HG03457 (cell line): ENCODE measurements around the gene NFIB.

Experiments used
- ATAC-seq: cut with Tn5 transposase; IDR thresholded peaks from one replicate; pipeline ENCODE4 v1.9.1; 2021; ENCODE audit warnings: moderate number of reproducible peaks; ENCODE audit not compliant: unreplicated experiment

NFIB gene

DNA sequence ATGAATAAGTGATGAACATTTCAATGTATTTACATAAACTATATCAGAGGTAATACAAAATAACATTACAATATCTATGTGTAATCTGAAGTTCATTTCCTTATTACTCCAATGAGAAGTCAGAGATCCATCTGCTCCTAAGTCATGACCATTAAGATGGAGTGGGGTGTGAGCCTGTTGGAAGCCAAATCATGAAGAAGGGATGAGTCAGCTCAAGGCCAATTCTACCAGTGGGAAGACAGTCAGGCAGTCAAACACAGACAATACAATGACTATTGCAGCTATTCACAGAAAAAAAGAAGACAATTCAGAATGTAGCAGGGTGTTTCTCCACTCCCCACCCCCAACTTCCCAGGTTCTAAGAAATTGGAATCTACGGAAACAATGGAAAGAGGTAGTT is 155.0 kb downstream of the NFIB start:
- ATAC-seq, result no peak

GRCh38 chr9:14158136-14158813 is 155.7 kb downstream of the NFIB start:
- ATAC-seq, result no peak

DNA sequence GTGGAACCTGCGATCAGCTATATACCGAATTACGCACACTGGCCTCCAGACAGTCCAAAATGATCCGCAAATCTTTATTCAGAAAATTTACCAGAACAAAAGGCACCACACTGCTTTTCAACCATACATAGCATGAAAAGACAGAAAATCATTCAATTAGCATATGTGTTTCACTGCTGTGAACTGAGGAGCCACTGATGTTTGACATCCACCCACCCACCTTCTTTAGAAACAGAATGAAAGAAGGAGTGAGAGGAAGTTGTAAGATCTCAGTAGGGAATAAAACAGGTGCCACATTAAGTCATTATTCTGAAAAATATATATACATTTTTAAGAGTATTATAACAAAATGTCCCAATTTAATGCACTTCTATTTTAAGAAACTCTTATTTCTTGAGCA is 156.8 kb downstream of the NFIB start:
- ATAC-seq, result no peak

DNA sequence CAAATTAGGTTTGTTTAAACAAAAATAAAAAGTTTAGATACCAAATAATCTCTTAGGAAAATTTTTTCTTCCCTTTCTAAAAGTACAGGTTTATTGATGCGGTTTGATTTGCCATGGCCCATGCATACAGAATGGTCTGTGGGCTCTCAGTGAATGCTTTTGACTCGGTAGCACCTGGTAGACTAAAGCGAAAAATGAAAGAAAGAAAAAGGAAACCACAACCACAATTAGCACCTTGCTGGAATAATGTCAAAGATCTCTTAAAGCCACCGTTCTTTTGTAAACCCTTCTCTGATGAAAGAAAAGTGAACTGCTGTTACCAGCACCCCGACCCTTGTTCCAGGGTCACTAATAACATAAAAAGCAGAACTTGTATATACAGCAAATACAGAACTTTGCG is 157.9 kb downstream of the NFIB start:
- ATAC-seq, result peak; percentile 96

- no peak for ATAC-seq
Observed at GRCh38 chr9:14155237-14155636, 158.7 kb downstream of the NFIB start.

GRCh38 chr9:14153310-14153720 is 160.6 kb downstream of the NFIB start:
- ATAC-seq, result no peak

GRCh38 chr9:14151451-14151850 is 162.5 kb downstream of the NFIB start:
- no peak for ATAC-seq

GRCh38 chr9:14148501-14149103 is 165.3 kb downstream of the NFIB start:
- no peak for ATAC-seq

GRCh38 chr9:14147738-14148137 is 166.2 kb downstream of the NFIB start:
- ATAC-seq, result no peak

GRCh38 chr9:14146201-14146874 is 167.6 kb downstream of the NFIB start:
- ATAC-seq, result no peak

- no peak for ATAC-seq
Observed at GRCh38 chr9:14144215-14144614, 169.7 kb downstream of the NFIB start.

GRCh38 chr9:14141699-14142098 is 172.2 kb downstream of the NFIB start:
- ATAC-seq, result no peak

DNA sequence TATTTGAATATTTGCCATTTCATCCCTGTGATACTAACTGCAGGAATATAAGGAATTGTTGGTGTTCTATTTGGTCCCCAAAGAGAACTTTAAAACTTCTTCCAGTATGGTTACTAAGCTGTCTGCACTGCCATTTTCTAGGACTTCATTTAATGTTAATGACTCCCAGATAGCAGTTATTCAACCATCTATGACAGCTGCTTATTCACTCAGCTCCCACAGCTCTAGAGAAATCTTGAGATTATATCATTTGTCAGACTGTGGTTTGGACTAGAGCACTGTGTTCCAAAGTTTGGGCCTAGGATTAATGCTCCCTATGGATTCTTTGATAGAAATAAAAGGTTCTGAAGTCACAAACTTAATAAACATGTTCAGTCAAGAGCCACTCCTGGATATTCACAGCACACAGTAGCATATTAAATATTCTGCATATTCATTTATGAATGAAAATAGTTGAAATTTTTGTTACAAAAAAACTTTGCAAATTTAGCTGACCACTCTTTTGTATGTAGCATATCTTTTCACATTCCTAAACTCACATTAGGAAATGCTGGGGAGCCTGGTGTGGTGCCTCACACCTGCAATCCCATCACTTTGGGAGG is 173.7 kb downstream of the NFIB start:
- ATAC-seq, result no peak

DNA sequence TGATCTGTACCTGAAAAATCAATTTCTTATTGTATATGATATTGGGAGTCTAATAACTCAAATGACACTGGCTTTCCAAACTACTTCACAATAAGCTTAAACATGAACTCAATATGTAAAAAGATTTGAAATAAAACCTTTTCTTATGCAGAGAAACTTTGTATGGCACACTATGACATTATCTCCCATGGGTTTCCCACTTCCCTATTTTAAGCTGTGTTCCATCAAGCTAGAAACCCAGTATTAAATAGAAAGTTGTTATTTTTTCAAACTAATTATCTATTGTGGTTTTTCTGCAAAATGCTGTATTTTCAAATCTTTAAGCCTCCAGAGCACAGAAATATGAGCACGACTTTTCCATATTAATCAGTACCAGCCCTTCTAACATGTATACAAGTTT is 174.7 kb downstream of the NFIB start:
- no peak for ATAC-seq

DNA sequence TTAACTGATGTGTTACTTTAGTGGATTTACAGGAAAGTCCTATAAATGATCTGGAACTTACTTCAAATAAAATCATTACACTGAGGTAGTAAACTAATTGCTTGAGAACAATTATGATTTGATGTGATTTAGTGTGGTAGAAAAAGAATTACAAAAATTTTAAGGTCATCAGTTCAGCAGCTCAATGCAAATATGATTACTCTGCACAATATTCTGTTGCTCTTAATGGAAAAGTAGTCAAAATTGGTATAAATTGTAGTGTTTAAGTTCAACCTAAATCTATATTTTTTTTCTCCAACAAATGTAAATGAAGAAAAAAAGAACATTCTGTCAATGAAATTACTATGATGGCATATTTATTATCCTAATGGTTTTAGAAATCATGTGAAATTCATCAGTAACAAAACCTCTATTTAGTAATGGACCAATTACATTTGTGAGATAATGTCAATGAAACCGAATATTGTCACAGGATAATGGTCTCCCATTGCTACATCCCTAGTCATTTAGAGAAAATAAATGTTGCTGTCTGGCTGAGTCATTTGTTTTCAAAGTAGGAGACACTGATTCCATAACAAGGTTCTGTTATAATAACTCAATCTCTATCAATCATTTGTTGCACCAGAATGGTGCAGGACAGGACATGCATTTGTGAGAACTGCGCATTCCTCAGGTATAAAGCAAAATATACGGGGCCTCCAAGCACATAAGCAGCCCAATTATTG is 177.1 kb downstream of the NFIB start:
- ATAC-seq, result no peak

- ATAC-seq, result no peak
Observed at GRCh38 chr9:14136047-14136635, 177.8 kb downstream of the NFIB start.

DNA sequence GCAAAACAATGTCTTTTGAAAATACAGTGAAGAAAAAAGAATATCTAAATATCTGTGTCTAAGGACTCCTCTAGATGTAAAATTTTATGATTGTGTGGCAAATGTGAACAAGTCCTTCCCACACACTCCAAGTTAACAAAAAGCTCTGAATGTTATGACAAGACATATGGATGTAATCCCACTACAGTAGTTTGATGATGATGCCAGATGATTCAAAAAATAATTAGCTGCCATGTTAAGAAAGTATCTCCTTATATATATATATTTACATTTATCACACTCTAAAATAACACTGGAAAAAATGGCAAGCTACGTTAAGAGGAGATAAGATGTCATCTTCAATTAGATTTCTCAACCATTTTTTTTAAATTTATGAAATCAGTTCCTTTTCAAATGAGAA is 178.5 kb downstream of the NFIB start:
- ATAC-seq, result no peak

DNA sequence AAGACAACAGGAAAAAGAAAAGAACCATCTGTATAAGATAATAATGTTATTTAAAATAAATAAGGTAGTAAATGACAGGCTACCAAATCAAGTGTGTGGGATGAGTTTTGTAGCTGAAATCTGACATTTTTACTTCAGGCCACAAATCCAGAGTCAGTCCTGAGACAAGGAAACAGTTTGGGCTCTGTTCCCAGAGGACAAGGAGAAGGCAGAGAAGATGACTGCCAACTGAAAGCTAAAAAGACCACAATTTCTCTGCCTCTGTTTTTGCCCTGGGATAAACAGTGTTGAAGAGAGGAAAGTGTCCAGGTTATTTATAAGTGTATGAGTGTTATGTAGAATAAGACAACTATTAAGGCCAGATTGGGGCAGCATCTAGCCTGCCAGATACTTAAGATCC is 180.5 kb downstream of the NFIB start:
- ATAC-seq, result no peak

DNA sequence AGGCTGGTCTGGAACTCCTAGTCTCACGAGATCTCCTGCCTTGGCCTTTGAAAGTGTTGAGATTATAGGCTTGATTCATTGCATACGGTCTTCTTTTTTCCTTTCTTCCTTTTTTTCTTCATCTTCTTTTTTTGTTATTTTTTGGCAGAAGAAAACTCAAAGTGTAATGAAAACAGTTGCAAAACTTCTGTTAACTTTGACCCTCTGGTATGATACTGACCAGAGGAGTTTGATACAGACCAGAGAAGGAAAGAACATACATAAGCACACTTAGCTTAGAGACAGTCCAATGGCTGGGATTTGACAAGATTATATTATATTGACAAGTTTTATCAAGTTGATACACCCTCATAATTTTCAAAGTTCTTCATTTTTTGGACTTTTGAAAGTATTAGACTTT is 181.2 kb downstream of the NFIB start:
- no peak for ATAC-seq

DNA sequence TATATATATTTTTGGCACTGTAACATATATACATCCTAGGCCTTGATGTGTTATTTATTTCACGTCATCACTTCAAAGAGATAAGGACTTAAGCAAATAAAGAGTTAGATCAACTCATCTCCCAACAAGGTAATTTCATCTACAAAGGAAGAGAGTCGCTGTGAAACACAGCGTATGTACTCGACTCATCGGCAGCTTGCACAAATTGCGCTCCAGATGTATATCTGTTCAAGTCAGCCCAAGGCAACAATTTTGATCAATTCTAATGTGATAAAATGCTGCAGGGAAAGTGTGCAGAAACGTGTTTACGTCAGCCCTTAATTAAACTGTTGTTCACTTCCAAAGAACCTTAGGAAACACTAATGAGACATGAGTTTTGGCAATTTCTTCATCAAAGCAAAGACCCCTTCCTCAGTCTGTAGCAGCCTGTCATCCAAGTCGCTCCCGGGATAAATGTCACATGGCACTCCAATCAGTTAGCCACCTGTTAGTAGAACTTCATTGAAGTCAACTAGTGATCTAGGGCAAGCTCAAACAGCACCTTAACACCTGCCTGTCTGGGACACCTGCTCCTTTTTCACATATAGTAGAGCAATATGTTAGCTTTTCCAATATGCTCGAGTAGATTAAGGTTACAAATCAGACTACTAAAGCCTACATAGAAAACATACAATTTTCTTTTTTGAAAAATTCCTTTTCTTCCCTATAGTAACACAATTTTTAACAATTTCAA is 182.4 kb downstream of the NFIB start:
- ATAC-seq, result no peak
